IPS-20b (cell line): ENCODE results near the gene LRRC74B.

Experiments
- H3K27ac ChIP-seq: one replicate; pipeline ENCODE4 v1.5.1; 2013; ENCODE audit warnings: low read length
- H3K27me3 ChIP-seq: 2 replicates; pipeline ENCODE4 v1.6.1; 2013; ENCODE audit warnings: mild to moderate bottlenecking, low read length, inconsistent platforms; ENCODE audit not compliant: insufficient read depth
- H3K36me3 ChIP-seq: 2 replicates; pipeline ENCODE4 v1.6.1; 2013; ENCODE audit warnings: low read depth, mild to moderate bottlenecking, inconsistent platforms, low read length, moderate library complexity; ENCODE audit not compliant: insufficient read depth
- H3K4me1 ChIP-seq: 2 replicates; pipeline ENCODE4 v1.6.1; 2013; ENCODE audit warnings: mild to moderate bottlenecking, control low read depth, inconsistent platforms, low read length, moderate library complexity; ENCODE audit not compliant: insufficient read depth
- H3K4me3 ChIP-seq: 2 replicates; pipeline ENCODE4 v1.5.1; 2013; ENCODE audit warnings: mild to moderate bottlenecking, low read length, inconsistent platforms
- H3K9ac ChIP-seq: 2 replicates; pipeline ENCODE4 v1.6.1; 2013; ENCODE audit warnings: low read depth, mild to moderate bottlenecking, inconsistent platforms, low read length, moderate library complexity
- H3K9me3 ChIP-seq: 2 replicates; pipeline ENCODE4 v1.6.1; 2013; ENCODE audit warnings: mild to moderate bottlenecking, low read depth, low read length, inconsistent platforms; ENCODE audit not compliant: insufficient read depth

The LRRC74B gene

GRCh38 chr22:21045585-21046294 lies at the start of gene LRRC74B:
LRRC74B (plus strand) TSS chr22:21045946; CDS start chr22:21045987, 41 bp downstream.
- peak within 1 kb of the TSS; percentile 34; the same call in 1 of the 2 replicates for H3K9ac ChIP-seq
- no peaks in the 10 kb centered on the region for H3K36me3 ChIP-seq
- peaks cover 6% of the 10 kb centered on the region for H3K4me1 ChIP-seq
- peak within 1 kb of the TSS; percentile 83 for H3K4me3 ChIP-seq
- no peak within 1 kb of the TSS for H3K27ac ChIP-seq
- H3K9me3 ChIP-seq: no peaks in the 10 kb centered on the region
- H3K27me3 ChIP-seq: peaks cover 21% of the 10 kb centered on the region

GRCh38 chr22:20996031-20996410 lies 49.7 kb upstream of the LRRC74B start:
- H3K36me3 ChIP-seq: peaks cover 40% of the 10 kb centered on the region

GRCh38 chr22:20996598-20997535 lies 48.9 kb upstream of the LRRC74B start:
- peaks cover 38% of the 10 kb centered on the region for H3K36me3 ChIP-seq
- no peak overlapping the region for H3K4me3 ChIP-seq
- no peak overlapping the region for H3K27ac ChIP-seq
- no peak overlapping the region for H3K9ac ChIP-seq
- peaks cover 8% of the 10 kb centered on the region for H3K4me1 ChIP-seq
- no peaks in the 10 kb centered on the region for H3K27me3 ChIP-seq
- H3K9me3 ChIP-seq: no peaks in the 10 kb centered on the region

More at GRCh38 chr22:20996031-20996410, 49.7 kb upstream of the LRRC74B start:
- H3K27ac ChIP-seq: no peak overlapping the region
- peaks cover 7% of the 10 kb centered on the region for H3K4me1 ChIP-seq
- H3K27me3 ChIP-seq: no peaks in the 10 kb centered on the region
- no peak overlapping the region for H3K4me3 ChIP-seq
- no peaks in the 10 kb centered on the region for H3K9me3 ChIP-seq
- no peak overlapping the region for H3K9ac ChIP-seq

- peaks cover 29% of the 10 kb centered on the region for H3K36me3 ChIP-seq
- no peak overlapping the region for H3K4me3 ChIP-seq
- no peaks in the 10 kb centered on the region for H3K9me3 ChIP-seq
- H3K27ac ChIP-seq: no peak overlapping the region
- H3K4me1 ChIP-seq: peaks cover 8% of the 10 kb centered on the region
- no peaks in the 10 kb centered on the region for H3K27me3 ChIP-seq
- H3K9ac ChIP-seq: no peak overlapping the region
Observed at GRCh38 chr22:20997536-20998257, 48.0 kb upstream of the LRRC74B start.

- peaks cover 29% of the 10 kb centered on the region for H3K36me3 ChIP-seq
- H3K27me3 ChIP-seq: no peaks in the 10 kb centered on the region
- peaks cover 13% of the 10 kb centered on the region for H3K4me1 ChIP-seq
- H3K4me3 ChIP-seq: no peak overlapping the region
- H3K9ac ChIP-seq: no peak overlapping the region
- H3K27ac ChIP-seq: no peak overlapping the region
- no peaks in the 10 kb centered on the region for H3K9me3 ChIP-seq
Observed at GRCh38 chr22:20998411-20999336, 47.1 kb upstream of the LRRC74B start.

GRCh38 chr22:20999350-21000206 lies 46.2 kb upstream of the LRRC74B start:
- no peaks in the 10 kb centered on the region for H3K9me3 ChIP-seq
- H3K4me3 ChIP-seq: no peak overlapping the region
- peaks cover 29% of the 10 kb centered on the region for H3K36me3 ChIP-seq
- peaks cover 13% of the 10 kb centered on the region for H3K4me1 ChIP-seq
- H3K9ac ChIP-seq: no peak overlapping the region
- H3K27ac ChIP-seq: no peak overlapping the region
- H3K27me3 ChIP-seq: no peaks in the 10 kb centered on the region

GRCh38 chr22:21000207-21000986 lies 45.3 kb upstream of the LRRC74B start:
- Histone ChIP-seq H3K36me3 (peaks cover 29% of the 10 kb centered on the region), H3K27me3 (no peaks in the 10 kb centered on the region), H3K4me1 (peaks cover 13% of the 10 kb centered on the region), H3K9me3 (no peaks in the 10 kb centered on the region), H3K27ac (no peak overlapping the region), H3K4me3 (peak overlapping the region; percentile 91), H3K9ac (peak overlapping the region; percentile 95)

- H3K4me3 ChIP-seq: peak overlapping the region; percentile 91
- peak overlapping the region; percentile 95 for H3K9ac ChIP-seq
- peaks cover 13% of the 10 kb centered on the region for H3K4me1 ChIP-seq
- H3K27me3 ChIP-seq: no peaks in the 10 kb centered on the region
- H3K36me3 ChIP-seq: peaks cover 29% of the 10 kb centered on the region
- H3K27ac ChIP-seq: peak overlapping the region; percentile 39
- H3K9me3 ChIP-seq: no peaks in the 10 kb centered on the region
Observed at GRCh38 chr22:21000987-21001600, 44.7 kb upstream of the LRRC74B start.

- Histone ChIP-seq H3K4me3 (peak within 1 kb of the TSS; percentile 91), H3K27ac (peak within 1 kb of the TSS; percentile 79), H3K36me3 (peaks cover 25% of the 10 kb centered on the region), H3K27me3 (no peaks in the 10 kb centered on the region), H3K4me1 (peaks cover 13% of the 10 kb centered on the region), H3K9ac (peak within 1 kb of the TSS; percentile 95), H3K9me3 (no peaks in the 10 kb centered on the region)
Observed at GRCh38 chr22:21001601-21002325, 44.0 kb upstream of the LRRC74B start, which contains the start of gene THAP7. THAP7 (minus strand) TSS chr22:21002118; CDS start chr22:21001911, 207 bp downstream.
